K562 (cell line): ENCODE measurements around the gene ACR. TPM values are rescaled to one million over a fixed set of nuclear protein-coding genes. Genes with fewer than 3 reads are reported as not detected.
"Not testable (repeated sequence)": the region's sequence is repeated elsewhere in the genome, so short reads cannot be mapped to it uniquely, and the experiment has no call there.

ENCODE experiments used
- ATAC-seq: fragments of 200-7000 bp; cut with Tn5 transposase; 3 replicates; pipeline ENCODE4 v1.9.1; 2020; ENCODE audit warnings: moderate library complexity
- BruUV-seq: library from RNA; stranded (reverse); fragments of 400-500 nt; replicated peaks from 2 replicates; lab custom pipeline; 2021; lab: Mats Ljungman, UMichigan
- CTCF ChIA-PET: fragments of 300-600 bp; formaldehyde crosslinking; extraction: SDS; loops from one replicate; lab custom pipeline; 2021; ENCODE audit warnings: low intra/inter-chr PET ratio; lab: Yijun Ruan, JAX
- POLR2A ChIA-PET: fragments of 300-600, 350-650 bp; sonication (Branson Sonifier 250); formaldehyde crosslinking; extraction: SDS; loops from one replicate; lab custom pipeline; 2021; ENCODE audit warnings: antibody characterized with exemption, inconsistent platforms; lab: Yijun Ruan, JAX
- DNase-seq, 4 experiments: peaks; one replicate each; pipeline versions ENCODE4 v3.0.0 to v3.0.0-alpha.2; 2011 to 2018; ENCODE audit warnings: low spot score in 3 of 4, mixed read lengths in 3 of 4; ENCODE audit errors: extremely low read depth in 1 of 4
- FAIRE-seq: peaks from 2 replicates; lab custom pipeline; 2011; peaks lifted over from hg19 to GRCh38; lab: Jason Lieb, UNC
- H2AFZ ChIP-seq: 2 replicates; pipeline ENCODE4 v1.6.0; 2011; ENCODE audit warnings: low read depth, low read length, control low read depth, inconsistent platforms
- H3K27ac ChIP-seq: fragments of 200-600 bp; 3 replicates; pipeline ENCODE4 v1.8.0; 2011; ENCODE audit warnings: low read depth, mild to moderate bottlenecking, control low read depth, inconsistent platforms, low read length, moderate library complexity, mixed read lengths; ENCODE audit errors: extremely low read depth
- H3K27me3 ChIP-seq, 2 experiments: fragments of 300-600 bp in 1 of 2; 2 replicates in 1 of 2; 3 replicates in 1 of 2; pipeline versions ENCODE4 v1.6.0 to v1.8.0; 2011; ENCODE audit warnings: inconsistent platforms in 2 of 2, low read length in 2 of 2, mild to moderate bottlenecking in 1 of 2, mixed read lengths in 1 of 2, moderate library complexity in 1 of 2; ENCODE audit not compliant: control insufficient read depth in 2 of 2, insufficient read depth in 2 of 2
- H3K36me3 ChIP-seq: fragments of 300-600 bp; 3 replicates; pipeline ENCODE4 v1.8.0; 2011; ENCODE audit warnings: mild to moderate bottlenecking, low read length, inconsistent platforms; ENCODE audit not compliant: control insufficient read depth, insufficient read depth
- H3K4me1 ChIP-seq, 2 experiments: fragments of 200-600 bp in 1 of 2; replicated peaks in 1 of 2; 2 replicates in 1 of 2; 3 replicates in 1 of 2; pipeline versions ENCODE4 v1.5.1 to v1.8.0; 2011; ENCODE audit warnings: inconsistent platforms in 2 of 2, low read length in 2 of 2, mild to moderate bottlenecking in 1 of 2, mixed read lengths in 1 of 2, moderate library complexity in 1 of 2; ENCODE audit not compliant: control insufficient read depth in 2 of 2, insufficient read depth in 2 of 2
- H3K4me2 ChIP-seq: 2 replicates; pipeline ENCODE4 v1.6.1; 2011; ENCODE audit warnings: low read length, control low read depth, inconsistent platforms, mixed read lengths; ENCODE audit not compliant: insufficient read depth
- H3K4me3 ChIP-seq: fragments of 200-600 bp; sonication (generic), shearing (Covaris generic); 2 replicates; pipeline ENCODE4 v1.5.1; 2016; ENCODE audit warnings: control low read depth, inconsistent platforms
- H3K79me2 ChIP-seq: fragments of 200-600 bp; 3 replicates; pipeline ENCODE4 v1.8.0; 2011; ENCODE audit warnings: low read length, inconsistent platforms; ENCODE audit not compliant: control insufficient read depth, insufficient read depth
- H3K9ac ChIP-seq, 2 experiments: 2 replicates each; pipeline versions ENCODE4 v1.6.0 to v1.6.1; 2011; ENCODE audit warnings: low read depth in 2 of 2, low read length in 2 of 2, control low read depth in 1 of 2, inconsistent platforms in 1 of 2, mild to moderate bottlenecking in 1 of 2, mixed read lengths in 1 of 2; ENCODE audit not compliant: insufficient read depth in 1 of 2
- H3K9me1 ChIP-seq: one replicate; pipeline ENCODE4 v1.6.0; 2011; ENCODE audit warnings: inconsistent platforms, mild to moderate bottlenecking, low read length, moderate library complexity; ENCODE audit not compliant: control insufficient read depth, insufficient read depth
- H3K9me3 ChIP-seq: replicated peaks from 2 replicates; pipeline ENCODE4 v1.5.1; 2011; ENCODE audit warnings: low read depth, low read length, inconsistent platforms; ENCODE audit not compliant: control insufficient read depth, insufficient read depth
- H4K20me1 ChIP-seq: replicated peaks from 2 replicates; pipeline ENCODE4 v1.6.1; 2011; ENCODE audit warnings: low read length, inconsistent platforms, mixed read lengths; ENCODE audit not compliant: control insufficient read depth, insufficient read depth
- TRIM28 ChIP-seq: fragments of 450-650 bp; IDR thresholded peaks from 2 replicates; pipeline ENCODE4 v1.6.1; 2017
- WGBS: fragments of 100-300 bp; shearing (Covaris generic); methylation state at CpG from one replicate; pipeline ENCODE4 v1.1.6; 2016; ENCODE audit warnings: low coverage, mixed read lengths; ENCODE audit not compliant: insufficient coverage; ENCODE audit errors: missing lambda C conversion rate; 5-methylcytosine and 5-hydroxymethylcytosine counted together
- in situ Hi-C: fragments of 300-500 bp; cut with MboI; formaldehyde crosslinking; loops from 4 replicates; pipeline ENCODE4 v1.15.0; 2018; ENCODE audit warnings: inconsistent platforms, mixed read lengths
- intact Hi-C: fragments of 100-400 bp; cut with micrococcal nuclease; formaldehyde crosslinking; loops from 2 replicates; pipeline ENCODE4 v1.14.2; 2022
- polyA plus RNA-seq, 8 experiments: library from polyadenylated mRNA; depleted of rRNA in 4 of 8; stranded (reverse) in 5 of 8; unstranded in 3 of 8; fragments of >200 nt; fragmentation: Nextera tagmentation in 2 of 8; fragmentation: Illumina TruSeq in 1 of 8; extraction: Ambion mirVana in 2 of 8; extraction: Trizol in 1 of 8; gene quantifications; 2 replicates each; pipeline versions ENCODE4 v1.2.1 to v1.2.3, GENCODE V29; 2011 to 2014; ENCODE audit warnings: inconsistent platforms in 1 of 8, missing spikeins in 1 of 8
- total RNA-seq, 7 experiments: library from RNA; depleted of rRNA in 6 of 7; stranded (reverse); fragments of >200 nt in 6 of 7; fragmentation: Illumina TruSeq in 2 of 7; extraction: Trizol in 2 of 7; gene quantifications; 2 replicates each; pipeline versions ENCODE4 v1.2.1 to v1.2.3, GENCODE V29; 2011 to 2021; ENCODE audit warnings: low replicate concordance in 1 of 7

The ACR gene
- total and polyA plus RNA-seq, 9 of the 15 experiments (the other 6 are each of a cell fraction or from before 2014, with no cell fraction given): not detected

DNA sequence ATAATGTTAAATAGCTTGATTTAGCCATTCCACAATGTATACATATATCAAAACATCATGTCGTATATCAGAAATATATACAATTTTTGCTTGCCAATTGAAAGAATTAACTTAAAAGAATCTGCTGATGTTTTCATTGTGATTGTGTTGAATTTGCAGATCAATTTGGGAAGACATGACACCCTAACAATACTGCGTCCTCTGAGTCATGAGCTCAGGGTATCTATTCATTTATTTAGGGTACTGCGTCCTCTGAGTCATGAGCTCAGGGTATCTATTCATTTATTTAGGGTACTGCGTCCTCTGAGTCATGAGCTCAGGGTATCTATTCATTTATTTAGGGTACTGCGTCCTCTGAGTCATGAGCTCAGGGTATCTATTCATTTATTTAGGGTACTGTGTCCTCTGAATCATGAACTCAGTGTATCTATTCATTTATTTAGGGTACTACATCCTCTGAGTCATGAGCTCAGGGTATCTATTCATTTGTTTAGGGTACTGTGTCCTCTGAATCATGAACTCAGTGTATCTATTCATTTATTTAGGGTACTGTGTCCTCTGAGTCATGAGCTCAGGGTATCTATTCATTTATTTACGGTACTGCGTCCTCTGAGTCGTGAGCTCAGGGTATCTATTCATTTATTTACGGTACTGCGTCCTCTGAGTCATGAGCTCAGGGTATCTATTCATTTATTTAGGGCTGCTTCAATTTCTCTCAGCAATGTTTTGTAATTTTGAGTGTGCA lies 21.8 kb downstream of the ACR start (continued):
- peak; percentile 66; the same call in 1 of the 2 replicates for TF ChIP-seq TRIM28
- TF ChIP-seq, all 486 proteins: peak for 9; not testable (repeated sequence) for 477

DNA sequence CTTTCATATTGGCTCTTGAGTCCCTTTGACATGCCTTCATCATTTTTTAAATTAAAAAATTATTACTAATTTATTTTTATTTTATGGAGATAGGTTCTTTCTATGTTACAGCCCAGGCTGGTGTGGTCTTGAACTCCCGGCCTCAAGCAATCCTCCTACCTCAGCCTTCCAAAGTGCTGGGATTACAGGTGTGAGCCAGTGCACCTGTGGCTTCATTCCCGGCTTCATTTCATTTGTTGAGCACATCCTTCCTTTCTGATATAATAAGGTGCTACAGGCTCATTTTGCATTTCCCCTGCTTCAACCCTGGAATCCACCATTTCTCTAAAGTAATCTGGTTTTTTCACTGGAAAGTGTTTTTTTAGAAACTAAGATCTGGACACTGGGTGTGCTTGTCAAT lies 23.8 kb downstream of the ACR start:
- H3K4me3 ChIP-seq, H3K9me3 ChIP-seq, POLR2A ChIA-PET: not testable (repeated sequence)

GRCh38 chr22:50764288-50764687 lies 26.3 kb downstream of the ACR start:
- H3K4me2 ChIP-seq, in situ Hi-C loops, POLR2A ChIA-PET, H3K9ac ChIP-seq, H3K4me3 ChIP-seq, DNase-seq, intact Hi-C loops, H2AFZ ChIP-seq, H3K79me2 ChIP-seq, H3K4me1 ChIP-seq, FAIRE-seq, H3K27me3 ChIP-seq, H3K9me3 ChIP-seq, ATAC-seq, H3K9me1 ChIP-seq, CTCF ChIA-PET, H4K20me1 ChIP-seq, H3K27ac ChIP-seq, BruUV-seq, H3K36me3 ChIP-seq: not testable (repeated sequence)
- WGBS: 3% methylated on average over 3 of the region's 3 CpGs

More for the DNA sequence above, 23.8 kb downstream of the ACR start:
- FAIRE-seq, H2AFZ ChIP-seq, CTCF ChIA-PET, intact Hi-C loops, DNase-seq, H3K36me3 ChIP-seq, H3K4me2 ChIP-seq, ATAC-seq, in situ Hi-C loops, H3K4me1 ChIP-seq, H3K27ac ChIP-seq, H3K27me3 ChIP-seq, H4K20me1 ChIP-seq, H3K79me2 ChIP-seq, H3K9ac ChIP-seq, BruUV-seq, H3K9me1 ChIP-seq: not testable (repeated sequence)
- 17% methylated on average over 2 of the region's 2 CpGs for WGBS
